Measurements from ENCODE around the gene ZNF579.

The ZNF579 gene

GRCh38 chr19:55567708-55568328 is 12.8 kb downstream of the ZNF579 start:
- no peak for DNase-seq (ENCODE audit: low read depth)

GRCh38 chr19:55566823-55567222 is 13.8 kb downstream of the ZNF579 start:
- DNase-seq (ENCODE audit: low read depth) = no peak

- no peak for DNase-seq (ENCODE audit: low read depth)
Measured at GRCh38 chr19:55563261-55563690, 17.4 kb downstream of the ZNF579 start.

GRCh38 chr19:55559684-55560083 is 21.0 kb downstream of the ZNF579 start:
- DNase-seq (ENCODE audit: low read depth) = no peak

GRCh38 chr19:55554741-55555152 is 25.9 kb downstream of the ZNF579 start:
- no peak for DNase-seq (ENCODE audit: low read depth)

GRCh38 chr19:55554302-55554701 is 26.3 kb downstream of the ZNF579 start:
- DNase-seq (ENCODE audit: low read depth) = no peak

- no peak for DNase-seq (ENCODE audit: low read depth)
Measured at GRCh38 chr19:55553217-55554182, 27.1 kb downstream of the ZNF579 start.

- DNase-seq (ENCODE audit: low read depth) = peak; percentile 89
Measured at GRCh38 chr19:55552620-55553019, 28.0 kb downstream of the ZNF579 start.

GRCh38 chr19:55552206-55552605 is 28.4 kb downstream of the ZNF579 start:
- no peak for DNase-seq (ENCODE audit: low read depth)

- DNase-seq (ENCODE audit: low read depth) = no peak
Measured at GRCh38 chr19:55550321-55550650, 30.4 kb downstream of the ZNF579 start.

- peak; percentile 86 for DNase-seq (ENCODE audit: low read depth)
Measured at GRCh38 chr19:55549500-55550320, 30.9 kb downstream of the ZNF579 start.

GRCh38 chr19:55546822-55547614 is 33.6 kb downstream of the ZNF579 start:
- DNase-seq (ENCODE audit: low read depth) = peak; percentile 26

GRCh38 chr19:55546011-55546410 is 34.6 kb downstream of the ZNF579 start:
- DNase-seq (ENCODE audit: low read depth) = no peak

- no peak for DNase-seq (ENCODE audit: low read depth)
Measured at GRCh38 chr19:55545443-55545842, 35.2 kb downstream of the ZNF579 start, which contains the start of gene SBK3. SBK3 (minus strand) TSS chr19:55545543; CDS start chr19:55545543, 0 bp downstream.

- no peak for DNase-seq (ENCODE audit: low read depth)
Measured at GRCh38 chr19:55544776-55545439, 35.7 kb downstream of the ZNF579 start.

GRCh38 chr19:55544014-55544413 is 36.6 kb downstream of the ZNF579 start:
- no peak for DNase-seq (ENCODE audit: low read depth)

GRCh38 chr19:55543567-55543966 is 37.1 kb downstream of the ZNF579 start:
- DNase-seq (ENCODE audit: low read depth) = no peak

- no peak for DNase-seq (ENCODE audit: low read depth)
Measured at GRCh38 chr19:55542292-55542855, 38.3 kb downstream of the ZNF579 start.

- DNase-seq (ENCODE audit: low read depth) = no peak
Measured at GRCh38 chr19:55541091-55541490, 39.6 kb downstream of the ZNF579 start.

- no peak for DNase-seq (ENCODE audit: low read depth)
Measured at GRCh38 chr19:55540619-55541018, 40.0 kb downstream of the ZNF579 start.

Data from GM04503 (cell line).